Right lobe of liver (tissue), 4 donors: ENCODE measurements around the gene SNX9.

ENCODE experiments used
- POLR2A ChIP-seq: fragments of 450-650 bp; IDR thresholded peaks from one replicate; pipeline ENCODE4 v1.6.1; 2017; ENCODE audit warnings: antibody characterized with exemption, mild to moderate bottlenecking
- TF ChIP-seq, protein P1 (sequence below), 4 donors: fragments of 200-600 bp in 3 of 4; fragments of 450-650 bp in 1 of 4; IDR thresholded peaks; one replicate each; pipeline versions ENCODE4 v1.5.1 to v1.8.0; 2016 to 2022; ENCODE audit warnings: antibody characterized with exemption in 4 of 4, mild to moderate bottlenecking in 2 of 4
- donor health status: DM: no; HTN: no; CAD: no.
- donor health status: DM: no; HTN: no; CAD: no.
- donor health status: DM: no; HTN: yes; CAD: no.

DNA sequence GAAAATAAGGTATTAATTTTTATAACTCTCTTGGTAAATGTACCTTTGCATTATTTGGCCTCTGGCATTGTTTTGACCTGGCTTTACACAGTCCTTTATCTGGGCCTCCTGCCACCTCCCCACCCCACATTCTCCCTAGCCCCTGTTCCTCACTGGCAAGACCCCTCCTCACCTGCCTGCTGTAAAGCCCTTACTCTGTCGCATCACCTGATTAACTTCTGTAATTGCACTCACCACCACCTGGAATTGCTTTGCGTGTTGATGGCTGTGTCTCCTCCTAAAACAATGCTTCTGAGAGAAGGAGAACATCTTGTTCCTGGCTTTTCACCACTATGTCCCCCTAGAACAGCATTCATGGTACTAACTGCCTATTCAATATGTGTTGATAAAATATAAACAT is 24.8 kb downstream of the SNX9 start:
- TF ChIP-seq POLR2A: no peak
- TF ChIP-seq, protein P1, sequence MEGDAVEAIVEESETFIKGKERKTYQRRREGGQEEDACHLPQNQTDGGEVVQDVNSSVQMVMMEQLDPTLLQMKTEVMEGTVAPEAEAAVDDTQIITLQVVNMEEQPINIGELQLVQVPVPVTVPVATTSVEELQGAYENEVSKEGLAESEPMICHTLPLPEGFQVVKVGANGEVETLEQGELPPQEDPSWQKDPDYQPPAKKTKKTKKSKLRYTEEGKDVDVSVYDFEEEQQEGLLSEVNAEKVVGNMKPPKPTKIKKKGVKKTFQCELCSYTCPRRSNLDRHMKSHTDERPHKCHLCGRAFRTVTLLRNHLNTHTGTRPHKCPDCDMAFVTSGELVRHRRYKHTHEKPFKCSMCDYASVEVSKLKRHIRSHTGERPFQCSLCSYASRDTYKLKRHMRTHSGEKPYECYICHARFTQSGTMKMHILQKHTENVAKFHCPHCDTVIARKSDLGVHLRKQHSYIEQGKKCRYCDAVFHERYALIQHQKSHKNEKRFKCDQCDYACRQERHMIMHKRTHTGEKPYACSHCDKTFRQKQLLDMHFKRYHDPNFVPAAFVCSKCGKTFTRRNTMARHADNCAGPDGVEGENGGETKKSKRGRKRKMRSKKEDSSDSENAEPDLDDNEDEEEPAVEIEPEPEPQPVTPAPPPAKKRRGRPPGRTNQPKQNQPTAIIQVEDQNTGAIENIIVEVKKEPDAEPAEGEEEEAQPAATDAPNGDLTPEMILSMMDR (IDR thresholded peaks at IDR 0.05): no peak
